Small intestine (tissue), 4 donors: ENCODE measurements around the gene GPR45. TPM values are rescaled to one million over a fixed set of nuclear protein-coding genes. Genes with fewer than 3 reads are reported as not detected.

ENCODE experiments used
- polyA plus RNA-seq, 4 donors: library from polyadenylated mRNA; stranded (reverse) in 3 of 4; unstranded in 1 of 4; fragments of 200-250 nt in 3 of 4; fragments of 120-200 nt in 1 of 4; gene quantifications; one replicate each; pipeline versions ENCODE4 v1.2.1 to v1.2.3, GENCODE V29; 2013
- donor health status: healthy with polysubstance abuse.
- donor health status: Bipolar disorder and iron deficiency.
- donor health status: healthy.

The GPR45 gene
- polyA plus RNA-seq, 4 donors, result 0.04 to 0.12 TPM; not detected in 2

Other genes starting within 250 kb of the GPR45 start
- gene MRPS9, start 203.7 kb upstream of the GPR45 start, polyA plus RNA-seq, result 10 to 100 TPM; 22.7 to 44.1 (median 28.4) TPM
- 10 to 100 TPM in 1 of 4 donors, 1 to 10 TPM in 3; 6.0 to 13.9 (median 7.8) TPM for gene TGFBRAP1, start 88.0 kb downstream of the GPR45 start, polyA plus RNA-seq
- 10 to 100 TPM in 1 of 4 donors, 1 to 10 TPM in 3; 6.9 to 20.5 (median 8.2) TPM for gene C2orf49, start 95.8 kb downstream of the GPR45 start, polyA plus RNA-seq
- gene FHL2, start 157.3 kb downstream of the GPR45 start, polyA plus RNA-seq, result 100 to 1,000 TPM in 2 of 4 donors, 10 to 100 TPM in 2; 22.3 to 150 (median 75.5) TPM